Pancreas (tissue), 10 donors: ENCODE data around the gene DDX39A. TPM values are rescaled to one million over a fixed set of nuclear protein-coding genes. Genes with fewer than 3 reads are reported as not detected.

Source experiments
- ATAC-seq, 4 donors: fragments of 200-7000 bp; cut with Tn5 transposase; one replicate each; pipeline versions ENCODE4 v1.8.0 to v1.9.1; 2020; ENCODE audit warnings: mild to moderate bottlenecking in 4 of 4, moderate library complexity in 4 of 4
- DNase-seq, 6 donors: peaks; one replicate each; pipeline ENCODE4 v3.0.0-alpha.2; 2020
- FAIRE-seq: peaks from 2 replicates; lab custom pipeline; 2012; peaks lifted over from hg19 to GRCh38; lab: Jason Lieb, UNC
- H3K27ac ChIP-seq, 4 donors: fragments of 200-600 bp; sonication (generic); 1 replicate in 3 of 4; 2 replicates in 1 of 4; pipeline versions ENCODE4 v1.5.0 to v1.8.0; 2020
- H3K27me3 ChIP-seq, 4 donors: fragments of 200-600 bp; one replicate each; pipeline ENCODE4 v1.8.0; 2021
- H3K36me3 ChIP-seq, 3 donors: fragments of 200-600 bp; sonication (generic) in 1 of 3; one replicate each; pipeline versions ENCODE4 v1.5.0 to v1.8.0; 2020 to 2021
- H3K4me1 ChIP-seq, 3 donors: fragments of 200-600 bp; one replicate each; pipeline ENCODE4 v1.8.0; 2021
- H3K4me3 ChIP-seq, 4 donors: fragments of 200-600 bp; sonication (generic) in 2 of 4; one replicate each; pipeline versions ENCODE4 v1.5.0 to v1.8.0; 2020 to 2021
- H3K9me3 ChIP-seq, 4 donors: fragments of 200-600 bp; one replicate each; pipeline ENCODE4 v1.8.0; 2021
- WGBS, 2 donors: extraction: QIAGEN DNeasy Blood & Tissue Kit; methylation state at CpG; one replicate each; pipeline ENCODE4 v1.1.7; 2013; 5-methylcytosine and 5-hydroxymethylcytosine counted together
- intact Hi-C, 3 donors: fragments of 100-400 bp; cut with DNase I; formaldehyde crosslinking; loops; one replicate each; pipeline versions ENCODE4 v1.11.1 to v1.14.2; 2022
- polyA plus RNA-seq, 2 donors: library from polyadenylated mRNA; stranded (reverse); fragments of 200-250 nt; gene quantifications; one replicate each; pipeline ENCODE4 v1.2.3, GENCODE V29; 2013
- total RNA-seq, 6 donors: library from RNA; stranded (reverse); fragmentation: NEBNext Ultra II Directional in 4 of 6; extraction: Animal tissue kit (Norgen Biotek cat#: 25700) in 4 of 6; gene quantifications; one replicate each; pipeline versions ENCODE4 v1.2.1 to v1.2.4, GENCODE V29; 2021 to 2023
- TF ChIP-seq, protein P1 (sequence below), 4 donors: fragments of 200-600 bp; sonication (generic) in 3 of 4; IDR thresholded peaks; one replicate each; pipeline versions ENCODE4 v1.5.0 to v1.8.0; 2021; ENCODE audit warnings: antibody characterized with exemption in 4 of 4
- donor health status: healthy with polysubstance abuse.
- donor health status: DM: no; HTN: no; CAD: no; lungs with moderate emphysema.
- donor health status: DM: no; HTN: no; CAD: no.
- donor health status: control.
- donor health status: control.
- donor health status: Bipolar disorder and iron deficiency.
- donor health status: DM: yes; HTN: yes; CAD: no.
- donor health status: DM: no; HTN: no; CAD: no.
- donor health status: DM: no; HTN: no; CAD: no.
- donor health status: DM: yes; HTN: yes; CAD: no.

The DDX39A gene
- total and polyA plus RNA-seq, 8 donors, result 9.3 to 86.6 (median 19.6) TPM

DNA sequence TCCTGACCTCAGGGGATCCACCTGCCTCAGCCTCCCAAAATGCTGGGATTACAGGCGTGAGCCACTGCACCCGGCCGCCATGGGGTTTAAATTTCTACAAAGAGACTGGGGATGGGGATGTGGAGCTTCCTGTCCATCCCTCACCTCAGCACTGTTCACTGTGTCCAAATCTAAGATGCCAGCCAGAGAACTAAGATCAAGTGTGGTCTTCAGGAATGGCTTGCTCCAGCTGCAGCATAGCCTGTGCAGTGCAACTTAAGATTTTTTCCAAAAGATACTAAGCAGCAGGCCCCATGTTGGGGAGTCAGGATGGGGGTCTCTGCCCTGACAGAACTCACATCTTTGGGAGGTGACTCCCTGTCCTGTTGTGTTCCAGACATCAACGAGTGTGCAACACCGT, 28.6 kb downstream of the DDX39A start:
- Histone ChIP-seq H3K27me3 (no peaks in the 10 kb centered on the region), H3K27ac (no peak overlapping the region), H3K36me3 (peaks cover 0 to 5% (median 3%) of the 10 kb centered on the region in 3 donors), H3K9me3 (no peaks in the 10 kb centered on the region), H3K4me1 (no peaks in the 10 kb centered on the region), H3K4me3 (no peak overlapping the region)
- FAIRE-seq (no peak), ATAC-seq (no peak), DNase-seq (no peak)
- WGBS, 2 donors, result 92 to 98% methylated on average over 5 of the region's 5 CpGs
- TF ChIP-seq, protein P1, sequence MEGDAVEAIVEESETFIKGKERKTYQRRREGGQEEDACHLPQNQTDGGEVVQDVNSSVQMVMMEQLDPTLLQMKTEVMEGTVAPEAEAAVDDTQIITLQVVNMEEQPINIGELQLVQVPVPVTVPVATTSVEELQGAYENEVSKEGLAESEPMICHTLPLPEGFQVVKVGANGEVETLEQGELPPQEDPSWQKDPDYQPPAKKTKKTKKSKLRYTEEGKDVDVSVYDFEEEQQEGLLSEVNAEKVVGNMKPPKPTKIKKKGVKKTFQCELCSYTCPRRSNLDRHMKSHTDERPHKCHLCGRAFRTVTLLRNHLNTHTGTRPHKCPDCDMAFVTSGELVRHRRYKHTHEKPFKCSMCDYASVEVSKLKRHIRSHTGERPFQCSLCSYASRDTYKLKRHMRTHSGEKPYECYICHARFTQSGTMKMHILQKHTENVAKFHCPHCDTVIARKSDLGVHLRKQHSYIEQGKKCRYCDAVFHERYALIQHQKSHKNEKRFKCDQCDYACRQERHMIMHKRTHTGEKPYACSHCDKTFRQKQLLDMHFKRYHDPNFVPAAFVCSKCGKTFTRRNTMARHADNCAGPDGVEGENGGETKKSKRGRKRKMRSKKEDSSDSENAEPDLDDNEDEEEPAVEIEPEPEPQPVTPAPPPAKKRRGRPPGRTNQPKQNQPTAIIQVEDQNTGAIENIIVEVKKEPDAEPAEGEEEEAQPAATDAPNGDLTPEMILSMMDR (IDR thresholded peaks at IDR 0.05), result no peak
- intact Hi-C loops, result no loop called here

DNA sequence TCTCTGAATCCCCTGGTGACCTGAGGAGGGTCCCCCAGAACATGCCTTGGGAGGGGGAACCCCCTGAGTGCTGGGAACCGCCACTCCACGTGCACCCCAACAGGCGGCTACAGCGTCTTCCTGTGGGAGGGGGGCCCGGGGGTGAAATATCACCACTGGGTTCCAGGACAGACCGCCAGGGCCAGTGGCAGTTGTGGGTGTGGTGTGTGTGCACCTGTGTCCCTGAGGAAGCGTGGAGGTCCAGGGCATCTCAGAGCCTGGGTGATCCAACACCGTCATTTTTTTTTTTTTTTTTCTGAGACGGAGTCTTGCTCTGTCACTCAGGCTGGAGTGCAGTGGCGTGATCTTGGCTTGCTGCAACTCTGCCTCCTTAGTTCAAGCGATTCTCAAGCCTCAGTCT, 33.6 kb downstream of the DDX39A start:
- FAIRE-seq (no peak), ATAC-seq (no peak), DNase-seq (no peak)
- no peaks in the 10 kb centered on the region for H3K27me3 ChIP-seq
- no peak overlapping the region for H3K4me3 ChIP-seq
- H3K36me3 ChIP-seq, result peaks cover 0 to 2% (median 1%) of the 10 kb centered on the region in 3 donors
- H3K4me1 ChIP-seq, result peaks cover 0 to 8% (median 0%) of the 10 kb centered on the region in 3 donors
- 87 to 97% methylated on average over 10 to 11 of the region's 11 CpGs for WGBS, 2 donors
- intact Hi-C loops, result no loop called here
- TF ChIP-seq, protein P1 (IDR thresholded peaks at IDR 0.05), result no peak
- no peak overlapping the region for H3K27ac ChIP-seq
- H3K9me3 ChIP-seq, result no peaks in the 10 kb centered on the region

DNA sequence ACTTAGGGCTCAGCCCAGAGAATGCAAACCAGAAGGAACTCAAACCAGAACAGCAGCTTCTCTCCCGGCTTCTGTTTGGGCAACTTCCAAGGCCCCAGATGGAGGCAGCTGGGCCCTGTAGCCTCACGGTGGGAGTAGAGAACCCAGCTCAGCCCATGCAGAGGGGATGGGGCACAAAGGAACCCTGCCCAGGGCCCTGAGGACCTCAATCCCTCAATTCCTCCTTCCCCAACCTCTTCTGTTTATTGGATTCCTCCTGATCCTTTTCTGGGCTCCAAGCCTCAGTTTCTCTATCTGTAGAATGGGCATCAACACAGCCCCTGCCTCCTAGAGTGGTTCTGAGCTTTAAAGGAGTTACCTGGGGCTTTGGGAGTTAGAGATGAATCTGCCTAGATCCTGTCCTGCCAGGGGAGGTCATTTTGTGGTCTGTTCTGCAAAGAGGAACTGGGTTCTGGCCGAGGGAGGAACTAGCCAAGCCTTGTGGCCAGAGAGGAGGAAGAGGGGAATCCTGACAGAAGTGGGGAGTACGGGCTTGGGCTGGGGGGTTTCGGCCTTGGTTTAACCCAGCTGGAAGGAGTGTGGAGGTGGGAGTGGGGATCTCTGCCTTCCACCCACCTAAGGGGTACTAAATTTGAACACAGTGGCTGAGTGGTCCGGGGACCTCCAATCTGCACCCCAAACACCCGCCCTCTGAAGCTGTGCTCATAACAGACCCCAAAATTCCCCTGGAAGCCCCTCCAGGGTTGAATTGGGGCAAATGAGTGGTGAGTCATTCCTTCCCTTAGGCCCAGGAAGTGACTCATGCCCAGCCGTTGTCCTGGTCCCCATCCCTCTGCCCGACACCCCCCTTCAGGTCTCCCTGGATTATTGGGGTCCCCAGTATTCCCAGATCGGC, 35.2 kb downstream of the DDX39A start:
- H3K36me3 ChIP-seq, result no peaks in the 10 kb centered on the region
- peak in 1 of 6 donors; percentile 48 for DNase-seq
- no peaks in the 10 kb centered on the region for H3K9me3 ChIP-seq
- FAIRE-seq, result no peak
- peak overlapping the region in 1 of 4 donors; percentile 72 for H3K4me3 ChIP-seq
- no peaks in the 10 kb centered on the region for H3K27me3 ChIP-seq
- intact Hi-C loops, result no loop called here
- no peak for ATAC-seq
- peak overlapping the region in 2 of 4 donors; percentile 44 to 58 for H3K27ac ChIP-seq
- TF ChIP-seq, protein P1 (IDR thresholded peaks at IDR 0.05), result no peak
- WGBS, 2 donors, result 57 to 66% methylated on average over 10 of the region's 10 CpGs
- H3K4me1 ChIP-seq, result peaks cover 0 to 8% (median 0%) of the 10 kb centered on the region in 3 donors

DNA sequence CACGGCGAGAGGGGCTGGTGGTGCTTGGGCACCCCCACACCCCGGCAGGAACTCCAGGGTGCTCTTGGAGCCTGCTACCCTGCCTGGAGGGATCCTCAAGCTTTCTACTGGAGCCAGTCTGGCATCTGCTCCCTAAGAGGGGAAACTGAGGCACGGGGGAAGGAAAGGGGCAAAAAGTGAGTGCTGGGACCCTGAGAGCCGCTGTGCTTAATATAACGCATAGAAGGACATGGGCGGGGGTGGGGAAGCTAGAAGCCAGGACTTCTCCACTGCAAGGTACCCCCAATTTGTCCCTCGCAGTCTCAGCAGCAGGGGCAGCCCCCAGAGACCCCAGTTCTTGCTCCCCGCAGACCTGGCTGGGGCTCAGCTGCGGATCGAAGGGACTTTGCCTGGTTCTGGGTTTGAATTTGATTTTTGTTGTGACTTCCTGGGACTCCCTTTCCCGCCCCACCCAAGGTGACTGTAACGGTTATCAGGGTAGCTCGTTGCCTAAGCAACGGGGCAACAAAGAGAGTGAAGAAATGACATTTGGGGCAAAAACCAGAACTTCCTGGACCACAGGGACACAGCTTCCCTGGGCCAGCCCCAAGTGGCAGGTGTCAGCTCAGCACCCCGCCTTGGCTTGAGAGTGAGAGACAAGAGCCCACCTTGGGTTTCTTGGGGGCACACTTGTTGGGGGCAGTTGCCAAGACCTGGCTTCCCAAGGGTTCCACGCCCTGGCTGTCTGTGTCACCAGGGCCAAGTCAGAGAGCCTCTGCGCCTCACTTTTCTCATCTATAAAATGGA, 37.3 kb downstream of the DDX39A start:
- 23 to 31% methylated on average over 17 to 18 of the region's 18 CpGs for WGBS, 2 donors
- intact Hi-C loops, result no loop called here
- ATAC-seq (peak; percentile 47 to 76 (median 71)), DNase-seq (peak in 5 of 6 donors; percentile 52 to 79 (median 59)), FAIRE-seq (no peak)
- Histone ChIP-seq H3K9me3 (no peaks in the 10 kb centered on the region), H3K36me3 (no peaks in the 10 kb centered on the region), H3K4me1 (peaks cover 0 to 8% (median 0%) of the 10 kb centered on the region in 3 donors), H3K4me3 (peak overlapping the region; percentile 41 to 72 (median 54)), H3K27me3 (no peaks in the 10 kb centered on the region), H3K27ac (peak overlapping the region; percentile 54 to 80 (median 70))
- TF ChIP-seq, protein P1 (IDR thresholded peaks at IDR 0.05), result no peak
